ENCODE measurements around the gene PGLYRP1.

Gene PGLYRP1

GRCh38 chr19:46033401-46033800 lies 10.5 kb upstream of the PGLYRP1 start:
- H3K27ac ChIP-seq (ENCODE audit: low read depth, low read length), result no peak overlapping the region
- no peak for TF ChIP-seq CTCF (IDR thresholded peaks at IDR 0.05; ENCODE audit: low read depth, low read length, poor library complexity, severe bottlenecking)
- TF ChIP-seq EZH2phosphoT487 (IDR thresholded peaks at IDR 0.05; ENCODE audit: borderline replicate concordance, low read length), result no peak
- no peaks in the 10 kb centered on the region for H3K9me2 ChIP-seq (replicated peaks; ENCODE audit: control insufficient read depth, low read length)
- H3K27me3 ChIP-seq (ENCODE audit: control insufficient read depth, low read length), result no peaks in the 10 kb centered on the region
- H3K4me2 ChIP-seq (ENCODE audit: low read length), result no peak overlapping the region
- H3K4me3 ChIP-seq (ENCODE audit: low read length), result no peak overlapping the region
- H3K9me3 ChIP-seq (ENCODE audit: control insufficient read depth, insufficient read depth, low read length), result peaks cover 12% of the 10 kb centered on the region; the same call in 1 of the 2 replicates
- no peaks in the 10 kb centered on the region for H3K36me3 ChIP-seq (ENCODE audit: control insufficient read depth, low read length)
- no peaks in the 10 kb centered on the region for H3F3A ChIP-seq (ENCODE audit: control insufficient read depth, insufficient read depth)
- no peaks in the 10 kb centered on the region for H3K79me2 ChIP-seq (ENCODE audit: control insufficient read depth, low read length)
- no peaks in the 10 kb centered on the region for H4K20me1 ChIP-seq (ENCODE audit: control insufficient read depth, insufficient read depth, low read depth, low read length)
- H3K4me1 ChIP-seq (ENCODE audit: control insufficient read depth, low read length), result peaks cover 8% of the 10 kb centered on the region

GRCh38 chr19:46032597-46033025 lies 9.8 kb upstream of the PGLYRP1 start:
- Histone ChIP-seq H3K9me2 (replicated peaks; ENCODE audit: control insufficient read depth, low read length) (no peaks in the 10 kb centered on the region), H3K4me2 (ENCODE audit: low read length) (no peak overlapping the region), H3K9me3 (ENCODE audit: control insufficient read depth, insufficient read depth, low read length) (peaks cover 12% of the 10 kb centered on the region; the same call in 1 of the 2 replicates), H3K27me3 (ENCODE audit: control insufficient read depth, low read length) (no peaks in the 10 kb centered on the region), H3K4me3 (ENCODE audit: low read length) (no peak overlapping the region), H3K36me3 (ENCODE audit: control insufficient read depth, low read length) (no peaks in the 10 kb centered on the region), H3F3A (ENCODE audit: control insufficient read depth, insufficient read depth) (no peaks in the 10 kb centered on the region), H3K79me2 (ENCODE audit: control insufficient read depth, low read length) (no peaks in the 10 kb centered on the region), H3K27ac (ENCODE audit: low read depth, low read length) (no peak overlapping the region), H3K4me1 (ENCODE audit: control insufficient read depth, low read length) (peaks cover 15% of the 10 kb centered on the region), H4K20me1 (ENCODE audit: control insufficient read depth, insufficient read depth, low read depth, low read length) (no peaks in the 10 kb centered on the region)
- TF ChIP-seq EZH2phosphoT487 (IDR thresholded peaks at IDR 0.05; ENCODE audit: borderline replicate concordance, low read length), result no peak
- TF ChIP-seq CTCF (IDR thresholded peaks at IDR 0.05; ENCODE audit: low read depth, low read length, poor library complexity, severe bottlenecking), result no peak

- peaks cover 16% of the 10 kb centered on the region for H3K4me1 ChIP-seq (ENCODE audit: control insufficient read depth, low read length)
- no peaks in the 10 kb centered on the region for H3K9me2 ChIP-seq (replicated peaks; ENCODE audit: control insufficient read depth, low read length)
- no peak overlapping the region for H3K4me2 ChIP-seq (ENCODE audit: low read length)
- no peak overlapping the region for H3K27ac ChIP-seq (ENCODE audit: low read depth, low read length)
- H3K27me3 ChIP-seq (ENCODE audit: control insufficient read depth, low read length), result no peaks in the 10 kb centered on the region
- TF ChIP-seq EZH2phosphoT487 (IDR thresholded peaks at IDR 0.05; ENCODE audit: borderline replicate concordance, low read length) (no peak), CTCF (IDR thresholded peaks at IDR 0.05; ENCODE audit: low read depth, low read length, poor library complexity, severe bottlenecking) (no peak)
- H4K20me1 ChIP-seq (ENCODE audit: control insufficient read depth, insufficient read depth, low read depth, low read length), result no peaks in the 10 kb centered on the region
- no peak overlapping the region for H3K4me3 ChIP-seq (ENCODE audit: low read length)
- H3K36me3 ChIP-seq (ENCODE audit: control insufficient read depth, low read length), result no peaks in the 10 kb centered on the region
- H3F3A ChIP-seq (ENCODE audit: control insufficient read depth, insufficient read depth), result no peaks in the 10 kb centered on the region
- H3K9me3 ChIP-seq (ENCODE audit: control insufficient read depth, insufficient read depth, low read length), result peaks cover 12% of the 10 kb centered on the region; the same call in 1 of the 2 replicates
- no peaks in the 10 kb centered on the region for H3K79me2 ChIP-seq (ENCODE audit: control insufficient read depth, low read length)
These were observed 9.1 kb upstream of the PGLYRP1 start for GRCh38 chr19:46031781-46032596.

Measured in DOHH2 (cell line).